B cell (primary cell): ENCODE results near the gene PCBP3. TPM values are rescaled to one million over a fixed set of nuclear protein-coding genes. Genes with fewer than 3 reads are reported as not detected.
A peak's percentile ranks its signal among the peaks of the same experiment; 100 is the strongest.

Source experiments
- ATAC-seq: fragments of 200-7000 bp; cut with Tn5 transposase; one replicate; pipeline ENCODE4 v1.10.0; 2021; ENCODE audit warnings: low read depth, mild to moderate bottlenecking, moderate number of reproducible peaks, moderate library complexity
- CTCF ChIA-PET: fragments of 350-600 bp; sonication (Branson Sonifier 250); formaldehyde crosslinking; loops from one replicate; lab custom pipeline; 2021; ENCODE audit warnings: antibody characterized with exemption, inconsistent platforms; lab: Charles Lee
- POLR2A ChIA-PET: fragments of 350-600 bp; sonication (Branson Sonifier 250); formaldehyde crosslinking; loops from one replicate; lab custom pipeline; 2021; ENCODE audit warnings: antibody characterized with exemption; lab: Charles Lee
- DNase-seq: peaks from one replicate; pipeline ENCODE4 v3.0.0; 2013
- H2AFZ ChIP-seq: 2 replicates; pipeline ENCODE4 v1.6.1; 2012; ENCODE audit warnings: mild to moderate bottlenecking, low read depth, low read length; ENCODE audit not compliant: insufficient read depth, poor library complexity, severe bottlenecking
- H3K27ac ChIP-seq, 2 donors: 1 replicate in 1 of 2; 2 replicates in 1 of 2; pipeline ENCODE4 v1.5.1; 2012 to 2013; ENCODE audit warnings: low read length in 2 of 2, mild to moderate bottlenecking in 2 of 2, moderate library complexity in 1 of 2
- H3K27me3 ChIP-seq, 4 experiments: fragments of 200-600 bp in 1 of 4; sonication (generic) in 1 of 4; replicated peaks in 1 of 4; 1 replicate in 2 of 4; 2 replicates in 2 of 4; pipeline versions ENCODE4 v1.6.1 to v1.7.0; 2013 to 2016; ENCODE audit warnings: low read length in 3 of 4, mild to moderate bottlenecking in 2 of 4, mixed read lengths in 1 of 4, moderate library complexity in 1 of 4; ENCODE audit not compliant: insufficient read depth in 4 of 4, control insufficient read depth in 3 of 4; ENCODE audit errors: control extremely low read depth in 1 of 4
- H3K36me3 ChIP-seq, 2 experiments: replicated peaks in 1 of 2; 1 replicate in 1 of 2; 2 replicates in 1 of 2; pipeline versions ENCODE4 v1.6.1 to v1.7.1; 2013; ENCODE audit warnings: low read length in 1 of 2; ENCODE audit not compliant: insufficient read depth in 2 of 2, control insufficient read depth in 1 of 2; ENCODE audit errors: control extremely low read depth in 1 of 2, extremely low read depth in 1 of 2
- H3K4me1 ChIP-seq, 2 donors: fragments of 200-600 bp in 1 of 2; sonication (generic) in 1 of 2; 1 replicate in 1 of 2; 2 replicates in 1 of 2; pipeline versions ENCODE4 v1.5.1 to v1.6.1; 2013 to 2017; ENCODE audit warnings: low read length in 2 of 2; ENCODE audit not compliant: control insufficient read depth in 2 of 2, insufficient read depth in 2 of 2
- H3K4me2 ChIP-seq: replicated peaks from 2 replicates; pipeline ENCODE3; 2012; ENCODE audit warnings: mild to moderate bottlenecking, low read depth, low read length; ENCODE audit not compliant: poor library complexity, severe bottlenecking
- H3K4me3 ChIP-seq, 5 experiments: fragments of 200-600 bp in 1 of 5; sonication (generic) in 1 of 5; 1 replicate in 3 of 5; 2 replicates in 2 of 5; pipeline versions ENCODE4 v1.5.1 to v1.7.0; 2011 to 2016; ENCODE audit warnings: low read length in 4 of 5, mild to moderate bottlenecking in 4 of 5, low read depth in 2 of 5, control low read depth in 1 of 5, moderate library complexity in 1 of 5; ENCODE audit not compliant: insufficient read depth in 1 of 5; ENCODE audit errors: control extremely low read depth in 1 of 5, extremely low read depth in 1 of 5
- H3K79me2 ChIP-seq: fragments of 200-600 bp; sonication (generic); one replicate; pipeline ENCODE4 v1.6.0; 2016; ENCODE audit warnings: low read length; ENCODE audit not compliant: control insufficient read depth, insufficient read depth
- H3K9ac ChIP-seq: fragments of 200-600 bp; sonication (generic); 2 replicates; pipeline ENCODE4 v1.6.1; 2017; ENCODE audit warnings: mild to moderate bottlenecking, low read length, moderate library complexity
- H3K9me3 ChIP-seq, 3 donors: one replicate each; pipeline versions ENCODE4 v1.6.1 to v1.7.1; 2013; ENCODE audit warnings: low read length in 2 of 3; ENCODE audit not compliant: control insufficient read depth in 2 of 3, insufficient read depth in 1 of 3; ENCODE audit errors: control extremely low read depth in 1 of 3
- H4K20me1 ChIP-seq: 2 replicates; pipeline ENCODE4 v1.6.0; 2012; ENCODE audit warnings: mild to moderate bottlenecking, low read length; ENCODE audit not compliant: insufficient read depth, control insufficient read depth, poor library complexity, severe bottlenecking
- H3K27ac Mint-ChIP-seq: one replicate; pipeline ENCODE4 v1.8.0; 2021; ENCODE audit warnings: mixed read lengths
- H3K27me3 Mint-ChIP-seq: one replicate; pipeline ENCODE4 v1.8.0; 2021; ENCODE audit warnings: mixed read lengths
- H3K4me1 Mint-ChIP-seq: one replicate; pipeline ENCODE4 v1.8.0; 2021; ENCODE audit warnings: mixed read lengths
- H3K4me3 Mint-ChIP-seq: one replicate; pipeline ENCODE4 v1.8.0; 2021; ENCODE audit warnings: mixed read lengths
- H3K9me3 Mint-ChIP-seq: one replicate; pipeline ENCODE4 v1.8.0; 2022; ENCODE audit warnings: mixed read lengths; ENCODE audit not compliant: insufficient read depth
- EZH2 ChIP-seq: IDR thresholded peaks from 2 replicates; pipeline ENCODE4 v1.6.1; 2012; ENCODE audit warnings: borderline replicate concordance, low read depth, mild to moderate bottlenecking, moderate library complexity, low read length; ENCODE audit not compliant: insufficient read depth, poor library complexity, severe bottlenecking
- WGBS: methylation state at CpG from one replicate; pipeline ENCODE4 v1.1.5; 2013; ENCODE audit warnings: missing lambda C conversion rate; ENCODE audit not compliant: insufficient coverage; 5-methylcytosine and 5-hydroxymethylcytosine counted together
- intact Hi-C: fragments of 100-400 bp; cut with micrococcal nuclease; formaldehyde crosslinking; loops from one replicate; pipeline ENCODE4 v1.10.0; 2022
- polyA plus RNA-seq: library from polyadenylated mRNA; depleted of rRNA; stranded (reverse); fragments of >200 nt; gene quantifications from 2 replicates; pipeline ENCODE4 v1.2.3, GENCODE V29; 2012
- total RNA-seq, 2 donors: library from RNA; stranded (reverse); fragments of 120-200 nt in 1 of 2; gene quantifications; 1 replicate in 1 of 2; 2 replicates in 1 of 2; pipeline versions ENCODE4 v1.2.3 to v1.2.4, GENCODE V29; 2013 to 2022
- TF ChIP-seq, protein P1 (sequence below): fragments of 200-600 bp; IDR thresholded peaks from one replicate; pipeline ENCODE4 v1.8.0; 2022; ENCODE audit warnings: antibody characterized with exemption, mild to moderate bottlenecking

The PCBP3 gene
- total and polyA plus RNA-seq, 2 donors (not counting 1 experiment from before 2014, with no cell fraction given) = 0.45 to 2.7 TPM

DNA sequence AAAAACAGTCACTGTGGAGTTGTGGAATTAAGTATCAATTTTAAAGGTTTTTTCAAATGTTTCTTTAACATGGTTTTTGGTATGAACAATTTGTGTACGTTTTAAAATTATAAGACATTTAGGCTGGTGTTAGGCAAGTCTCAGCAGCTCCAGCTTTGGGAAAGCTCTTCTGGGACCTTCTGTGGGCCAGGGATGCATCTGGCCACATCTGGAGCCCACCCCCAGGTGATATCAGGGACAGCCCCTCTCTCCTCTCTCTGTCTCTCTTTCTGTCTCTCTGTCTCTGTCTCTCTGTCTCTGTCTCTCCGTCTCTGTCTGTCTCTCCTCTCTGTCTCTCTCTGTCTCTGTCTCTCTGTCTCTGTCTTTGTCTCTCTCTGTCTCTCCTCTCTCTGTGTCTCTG is 336.7 kb downstream of the PCBP3 start:
- peaks cover 6% of the 10 kb centered on the region for H3K4me1 Mint-ChIP-seq
- 40% methylated on average over 1 of the region's 2 CpGs for WGBS
- no peak overlapping the region for H3K27ac Mint-ChIP-seq
- Histone ChIP-seq H3K4me2 (no peak overlapping the region), H4K20me1 (no peaks in the 10 kb centered on the region), H3K9me3 (peaks cover 0 to 16% (median 0%) of the 10 kb centered on the region in 3 donors), H2AFZ (no peak overlapping the region), H3K4me3 (no peak overlapping the region), H3K36me3 (no peaks in the 10 kb centered on the region), H3K79me2 (no peaks in the 10 kb centered on the region), H3K27me3 (peaks cover 0 to 54% (median 13%) of the 10 kb centered on the region in 4 experiments), H3K9ac (no peak overlapping the region), H3K27ac (no peak overlapping the region), H3K4me1 (peaks cover 19 to 21% of the 10 kb centered on the region in 2 donors)
- H3K9me3 Mint-ChIP-seq = no peaks in the 10 kb centered on the region
- CTCF ChIA-PET = no interaction called here
- intact Hi-C loops = no loop called here
- no peak overlapping the region for H3K4me3 Mint-ChIP-seq
- TF ChIP-seq EZH2 = no peak
- TF ChIP-seq, protein P1, sequence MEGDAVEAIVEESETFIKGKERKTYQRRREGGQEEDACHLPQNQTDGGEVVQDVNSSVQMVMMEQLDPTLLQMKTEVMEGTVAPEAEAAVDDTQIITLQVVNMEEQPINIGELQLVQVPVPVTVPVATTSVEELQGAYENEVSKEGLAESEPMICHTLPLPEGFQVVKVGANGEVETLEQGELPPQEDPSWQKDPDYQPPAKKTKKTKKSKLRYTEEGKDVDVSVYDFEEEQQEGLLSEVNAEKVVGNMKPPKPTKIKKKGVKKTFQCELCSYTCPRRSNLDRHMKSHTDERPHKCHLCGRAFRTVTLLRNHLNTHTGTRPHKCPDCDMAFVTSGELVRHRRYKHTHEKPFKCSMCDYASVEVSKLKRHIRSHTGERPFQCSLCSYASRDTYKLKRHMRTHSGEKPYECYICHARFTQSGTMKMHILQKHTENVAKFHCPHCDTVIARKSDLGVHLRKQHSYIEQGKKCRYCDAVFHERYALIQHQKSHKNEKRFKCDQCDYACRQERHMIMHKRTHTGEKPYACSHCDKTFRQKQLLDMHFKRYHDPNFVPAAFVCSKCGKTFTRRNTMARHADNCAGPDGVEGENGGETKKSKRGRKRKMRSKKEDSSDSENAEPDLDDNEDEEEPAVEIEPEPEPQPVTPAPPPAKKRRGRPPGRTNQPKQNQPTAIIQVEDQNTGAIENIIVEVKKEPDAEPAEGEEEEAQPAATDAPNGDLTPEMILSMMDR = no peak
- H3K27me3 Mint-ChIP-seq = peaks cover 24% of the 10 kb centered on the region
- POLR2A ChIA-PET = no interaction called here
- no peak for ATAC-seq
- no peak for DNase-seq

DNA sequence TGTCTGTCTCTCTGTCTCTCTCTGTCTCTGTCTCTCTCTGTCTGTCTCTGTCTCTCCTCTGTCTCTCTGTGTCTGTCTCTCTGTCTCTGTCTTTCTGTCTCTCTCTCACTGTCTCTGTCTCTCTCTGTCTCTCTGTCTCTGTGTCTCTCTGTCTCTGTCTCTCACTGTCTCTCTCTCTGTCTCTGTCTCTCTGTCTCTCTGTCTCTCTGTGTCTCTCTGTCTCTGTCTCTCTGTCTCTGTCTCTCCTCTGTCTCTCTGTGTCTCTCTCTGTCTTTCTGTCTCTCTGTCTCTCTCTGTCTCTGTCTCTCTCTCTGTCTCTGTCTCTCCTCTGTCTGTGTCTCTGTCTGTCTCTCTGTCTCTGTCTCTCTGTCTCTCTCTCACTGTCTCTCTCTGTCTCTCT is 337.2 kb downstream of the PCBP3 start:
- H3K36me3 ChIP-seq = no peaks in the 10 kb centered on the region
- H3K4me1 ChIP-seq = peaks cover 19 to 20% of the 10 kb centered on the region in 2 donors
- peaks cover 4% of the 10 kb centered on the region for H3K4me1 Mint-ChIP-seq
- POLR2A ChIA-PET = no interaction called here
- intact Hi-C loops = loop anchor here (1.0 kb wide), 1 partner anchor 7 kb away; no protein-coding TSS in a partner anchor
- H3K27me3 ChIP-seq = peaks cover 0 to 56% (median 12%) of the 10 kb centered on the region in 4 experiments
- H3K27ac Mint-ChIP-seq = no peak overlapping the region
- ATAC-seq = no peak
- H3K9me3 ChIP-seq = peaks cover 0 to 15% (median 0%) of the 10 kb centered on the region in 3 donors
- H4K20me1 ChIP-seq = no peaks in the 10 kb centered on the region
- H3K4me2 ChIP-seq = peak overlapping the region; percentile 85
- H3K4me3 Mint-ChIP-seq = no peak overlapping the region
- peaks cover 20% of the 10 kb centered on the region for H3K27me3 Mint-ChIP-seq
- peak overlapping the region; percentile 55 for H3K9ac ChIP-seq
- H3K27ac ChIP-seq = no peak overlapping the region
- H3K4me3 ChIP-seq = peak overlapping the region in 3 of 5 experiments; percentile 32 to 64 (median 45)
- H2AFZ ChIP-seq = peak overlapping the region; percentile 74
- no peaks in the 10 kb centered on the region for H3K9me3 Mint-ChIP-seq
- DNase-seq = no peak
- CTCF ChIA-PET = interaction anchor here (1.2 kb wide), 1 partner anchor 9 kb away, joined by 3 read pairs; no protein-coding TSS in a partner anchor
- TF ChIP-seq EZH2 = no peak
- TF ChIP-seq, protein P1 = no peak
- H3K79me2 ChIP-seq = no peaks in the 10 kb centered on the region
